PC-9 (cell line): Measurements from ENCODE around the gene CD6. TPM values are rescaled to one million over a fixed set of nuclear protein-coding genes. Genes with fewer than 3 reads are reported as not detected.

ENCODE experiments used
- BruUV-seq: library from RNA; stranded (reverse); fragments of 400-500 nt; replicated peaks from 2 replicates; lab custom pipeline; 2021; lab: Mats Ljungman, UMichigan
- CTCF ChIA-PET: fragments of 300-600 bp; sonication (Branson Sonifier 250); formaldehyde crosslinking; loops from one replicate; lab custom pipeline; 2022; ENCODE audit warnings: antibody characterized with exemption; lab: Charles Lee
- POLR2A ChIA-PET: fragments of 300-600 bp; sonication (Branson Sonifier 250); formaldehyde crosslinking; loops from one replicate; lab custom pipeline; 2022; ENCODE audit warnings: antibody characterized with exemption; ENCODE audit not compliant: unreplicated experiment; lab: Charles Lee
- DNase-seq, 2 experiments: peaks; one replicate each; pipeline versions ENCODE4 v3.0.0 to v3.0.0-alpha.2; 2015 to 2022; ENCODE audit warnings: mixed read lengths in 1 of 2
- H2AFZ ChIP-seq: fragments of 200-600 bp; sonication (generic); 2 replicates; pipeline ENCODE4 v1.8.1; 2017; ENCODE audit warnings: antibody characterized with exemption
- H3F3A ChIP-seq: fragments of 200-600 bp; sonication (generic); 2 replicates; pipeline ENCODE4 v1.8.1; 2017; ENCODE audit warnings: antibody characterized with exemption, mild to moderate bottlenecking, low read depth; ENCODE audit not compliant: insufficient read depth
- H3K27ac ChIP-seq: fragments of 200-600 bp; sonication (generic); 2 replicates; pipeline ENCODE4 v1.6.1; 2016; ENCODE audit warnings: mixed run types
- H3K27me3 ChIP-seq: fragments of 200-600 bp; sonication (generic); 2 replicates; pipeline ENCODE4 v1.6.1; 2016; ENCODE audit warnings: low read depth, mixed run types; ENCODE audit not compliant: insufficient read depth
- H3K36me3 ChIP-seq: fragments of 200-600 bp; sonication (generic); 2 replicates; pipeline ENCODE4 v1.6.1; 2016; ENCODE audit warnings: low read depth, mixed run types
- H3K4me1 ChIP-seq: fragments of 200-600 bp; sonication (generic); replicated peaks from 2 replicates; pipeline ENCODE4 v1.6.1; 2016; ENCODE audit warnings: mixed run types; ENCODE audit not compliant: insufficient read depth
- H3K4me2 ChIP-seq: fragments of 200-600 bp; sonication (generic); 2 replicates; pipeline ENCODE4 v1.6.1; 2017; ENCODE audit warnings: mixed run types
- H3K4me3 ChIP-seq: fragments of 200-600 bp; sonication (generic); 2 replicates; pipeline ENCODE4 v1.6.1; 2016; ENCODE audit warnings: mixed run types
- H3K79me2 ChIP-seq: fragments of 200-600 bp; sonication (generic); 2 replicates; pipeline ENCODE4 v1.6.1; 2017; ENCODE audit warnings: low read depth, mixed run types
- H3K9me2 ChIP-seq: fragments of 200-600 bp; sonication (generic); 2 replicates; pipeline ENCODE4 v1.8.1; 2017; ENCODE audit warnings: mild to moderate bottlenecking; ENCODE audit not compliant: insufficient read depth
- H3K9me3 ChIP-seq: fragments of 200-600 bp; sonication (generic); 2 replicates; pipeline ENCODE4 v1.8.1; 2016; ENCODE audit warnings: low read depth; ENCODE audit not compliant: insufficient read depth
- H4K20me1 ChIP-seq: fragments of 200-600 bp; sonication (generic); 2 replicates; pipeline ENCODE4 v1.8.1; 2017; ENCODE audit not compliant: insufficient read depth
- EZH2 ChIP-seq: fragments of 200-600 bp; sonication (generic); IDR thresholded peaks from 2 replicates; pipeline ENCODE4 v1.8.0; 2017; ENCODE audit warnings: antibody characterized with exemption, low read depth
- intact Hi-C: fragments of 100-400 bp; cut with micrococcal nuclease; formaldehyde crosslinking; loops from one replicate; pipeline ENCODE4 v1.10.0; 2022; ENCODE audit not compliant: unreplicated experiment
- total RNA-seq: library from RNA; stranded (reverse); gene quantifications from 2 replicates; pipeline ENCODE4 v1.2.3, GENCODE V29; 2021
- TF ChIP-seq, protein P1 (sequence below): fragments of 200-600 bp; sonication (generic); conservative IDR thresholded peaks from 2 replicates; pipeline ENCODE4 v1.6.1; 2017; ENCODE audit warnings: mixed run types, antibody characterized with exemption, mild to moderate bottlenecking, moderate library complexity

CD6 gene
- total RNA-seq, 1 experiment from 2014 or later, result 0.74 TPM

- ChIA-PET POLR2A (interaction anchor here (0.5 to 0.7 kb wide), 2 partner anchors 32 to 703 kb away, joined by 3 to 10 read pairs; no protein-coding TSS in a partner anchor), CTCF (no interaction called here)
- Histone ChIP-seq H3K27ac (no peak overlapping the region), H3K27me3 (peaks cover 43% of the 10 kb centered on the region), H2AFZ (no peak overlapping the region), H3K4me1 (no peaks in the 10 kb centered on the region), H3K4me2 (no peak overlapping the region), H3K9me2 (no peaks in the 10 kb centered on the region), H4K20me1 (no peaks in the 10 kb centered on the region), H3F3A (no peaks in the 10 kb centered on the region), H3K4me3 (no peak overlapping the region), H3K79me2 (no peaks in the 10 kb centered on the region), H3K9me3 (no peaks in the 10 kb centered on the region), H3K36me3 (no peaks in the 10 kb centered on the region)
- TF ChIP-seq, protein P1, sequence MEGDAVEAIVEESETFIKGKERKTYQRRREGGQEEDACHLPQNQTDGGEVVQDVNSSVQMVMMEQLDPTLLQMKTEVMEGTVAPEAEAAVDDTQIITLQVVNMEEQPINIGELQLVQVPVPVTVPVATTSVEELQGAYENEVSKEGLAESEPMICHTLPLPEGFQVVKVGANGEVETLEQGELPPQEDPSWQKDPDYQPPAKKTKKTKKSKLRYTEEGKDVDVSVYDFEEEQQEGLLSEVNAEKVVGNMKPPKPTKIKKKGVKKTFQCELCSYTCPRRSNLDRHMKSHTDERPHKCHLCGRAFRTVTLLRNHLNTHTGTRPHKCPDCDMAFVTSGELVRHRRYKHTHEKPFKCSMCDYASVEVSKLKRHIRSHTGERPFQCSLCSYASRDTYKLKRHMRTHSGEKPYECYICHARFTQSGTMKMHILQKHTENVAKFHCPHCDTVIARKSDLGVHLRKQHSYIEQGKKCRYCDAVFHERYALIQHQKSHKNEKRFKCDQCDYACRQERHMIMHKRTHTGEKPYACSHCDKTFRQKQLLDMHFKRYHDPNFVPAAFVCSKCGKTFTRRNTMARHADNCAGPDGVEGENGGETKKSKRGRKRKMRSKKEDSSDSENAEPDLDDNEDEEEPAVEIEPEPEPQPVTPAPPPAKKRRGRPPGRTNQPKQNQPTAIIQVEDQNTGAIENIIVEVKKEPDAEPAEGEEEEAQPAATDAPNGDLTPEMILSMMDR, result no peak
- TF ChIP-seq EZH2, result no peak
- intact Hi-C loops, result no loop called here
- DNase-seq, result no peak
- BruUV-seq, result no TSS peak
Observed at GRCh38 chr11:61009392-61010275, 38.2 kb downstream of the CD6 start.

GRCh38 chr11:61010466-61011228, 39.2 kb downstream of the CD6 start:
- no TSS peak for BruUV-seq
- peaks cover 48% of the 10 kb centered on the region for H3K27me3 ChIP-seq
- CTCF ChIA-PET, result no interaction called here
- no peaks in the 10 kb centered on the region for H3K36me3 ChIP-seq
- H4K20me1 ChIP-seq, result no peaks in the 10 kb centered on the region
- H3K9me2 ChIP-seq, result no peaks in the 10 kb centered on the region
- H3K4me3 ChIP-seq, result no peak overlapping the region
- H3K9me3 ChIP-seq, result no peaks in the 10 kb centered on the region
- no peaks in the 10 kb centered on the region for H3F3A ChIP-seq
- DNase-seq, result no peak
- no peaks in the 10 kb centered on the region for H3K4me1 ChIP-seq
- POLR2A ChIA-PET, result interaction anchor here (0.7 kb wide), 1 partner anchor 704 kb away, joined by 3 read pairs; no protein-coding TSS in a partner anchor
- H2AFZ ChIP-seq, result no peak overlapping the region
- no peak overlapping the region for H3K27ac ChIP-seq
- intact Hi-C loops, result no loop called here
- TF ChIP-seq, protein P1, result no peak
- TF ChIP-seq EZH2, result no peak
- H3K79me2 ChIP-seq, result no peaks in the 10 kb centered on the region
- no peak overlapping the region for H3K4me2 ChIP-seq

DNA sequence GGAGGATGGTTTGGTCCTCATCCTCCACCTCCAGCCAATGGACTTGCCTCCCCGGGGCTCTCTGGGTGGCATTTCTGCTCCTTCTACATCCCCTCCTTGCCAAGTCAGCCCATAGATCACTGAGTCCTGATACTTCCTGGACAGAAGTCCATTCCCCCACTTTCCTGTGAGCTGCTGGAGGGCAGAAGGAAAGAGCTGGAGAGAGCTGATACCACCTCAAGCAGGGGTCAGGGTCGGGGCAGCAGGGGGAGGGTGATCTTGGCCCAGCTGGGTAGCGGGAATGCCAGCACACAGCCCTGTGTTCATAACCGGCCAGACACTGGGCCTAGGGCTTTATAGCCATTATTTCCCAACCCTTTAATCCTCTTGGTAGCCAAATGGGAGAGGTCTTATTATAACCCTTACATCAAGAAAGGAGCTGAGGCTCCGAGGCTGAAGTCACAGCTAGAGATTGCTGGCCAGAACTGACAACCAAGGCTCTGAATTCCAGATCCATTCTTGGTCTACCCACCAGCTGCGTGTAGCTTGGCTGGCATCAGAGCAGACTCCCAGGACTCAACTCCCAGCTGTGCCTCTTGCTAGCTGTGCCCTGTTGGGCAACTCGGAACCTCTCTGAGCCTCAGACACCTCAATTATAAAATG, 39.9 kb downstream of the CD6 start:
- Histone ChIP-seq H4K20me1 (no peaks in the 10 kb centered on the region), H2AFZ (no peak overlapping the region), H3K4me1 (no peaks in the 10 kb centered on the region), H3K36me3 (no peaks in the 10 kb centered on the region), H3K4me2 (no peak overlapping the region), H3K9me2 (no peaks in the 10 kb centered on the region), H3K27me3 (peaks cover 50% of the 10 kb centered on the region), H3K4me3 (no peak overlapping the region), H3K9me3 (no peaks in the 10 kb centered on the region), H3K79me2 (no peaks in the 10 kb centered on the region), H3K27ac (no peak overlapping the region), H3F3A (no peaks in the 10 kb centered on the region)
- no peak for DNase-seq
- ChIA-PET CTCF (no interaction called here), POLR2A (interaction anchor here (0.6 kb wide), 1 partner anchor 33 kb away, joined by 6 read pairs; no protein-coding TSS in a partner anchor)
- intact Hi-C loops, result no loop called here
- no TSS peak for BruUV-seq
- TF ChIP-seq, protein P1, result no peak
- no peak for TF ChIP-seq EZH2
